Suppressor macrophage (primary cell): ENCODE results near the gene DOK4.

Source experiments
- DNase-seq, 4 experiments: peaks; one replicate each; pipeline ENCODE4 v3.0.0-alpha.2; 2020 to 2022
- total RNA-seq, 17 experiments: gene quantifications; one replicate each; lab custom pipeline; 2026; ENCODE audit warnings: mixed read lengths in 6 of 17, inconsistent platforms in 3 of 17; lab: John Stamatoyannopoulos, UW

The DOK4 gene
- 0.07 to 2.5 (median 0.16) reads per million in 17 experiments for total RNA-seq

GRCh38 chr16:57485916-57486857 lies at the start of gene DOK4:
DOK4 (minus strand) TSS chr16:57486493; CDS start chr16:57479507, 6,986 bp downstream.
- peak; percentile 52 to 91 (median 73) for DNase-seq

- DNase-seq = peak; percentile 47 to 80 (median 58)
Observed at GRCh38 chr16:57535680-57536305, 49.5 kb upstream of the DOK4 start.

- DNase-seq = no peak
Observed at GRCh38 chr16:57534881-57535658, 48.8 kb upstream of the DOK4 start.

- DNase-seq = no peak
Observed at GRCh38 chr16:57534337-57534880, 48.1 kb upstream of the DOK4 start.

GRCh38 chr16:57533431-57534336 lies 47.4 kb upstream of the DOK4 start:
- no peak for DNase-seq

GRCh38 chr16:57532266-57532625 lies 46.0 kb upstream of the DOK4 start:
- no peak for DNase-seq

- DNase-seq = no peak
Observed at GRCh38 chr16:57531635-57532265, 45.5 kb upstream of the DOK4 start.

GRCh38 chr16:57531253-57531575 lies 44.9 kb upstream of the DOK4 start:
- peak in 1 of 4 experiments; percentile 50 for DNase-seq

GRCh38 chr16:57530522-57531252 lies 44.4 kb upstream of the DOK4 start:
- peak in 3 of 4 experiments; percentile 47 to 65 (median 58) for DNase-seq

GRCh38 chr16:57530104-57530521 lies 43.8 kb upstream of the DOK4 start:
- peak in 3 of 4 experiments; percentile 12 to 23 (median 17) for DNase-seq

GRCh38 chr16:57529391-57530103 lies 43.3 kb upstream of the DOK4 start:
- DNase-seq = no peak

- DNase-seq = no peak
Observed at GRCh38 chr16:57528499-57529390, 42.5 kb upstream of the DOK4 start.

GRCh38 chr16:57527610-57528360 lies 41.5 kb upstream of the DOK4 start:
- DNase-seq = no peak

GRCh38 chr16:57527027-57527426 lies 40.7 kb upstream of the DOK4 start:
- no peak for DNase-seq

- peak; percentile 22 to 49 (median 42) for DNase-seq
Observed at GRCh38 chr16:57526498-57526897, 40.2 kb upstream of the DOK4 start.

- DNase-seq = no peak
Observed at GRCh38 chr16:57525761-57526160, 39.5 kb upstream of the DOK4 start.

GRCh38 chr16:57522960-57523359 lies 36.7 kb upstream of the DOK4 start:
- no peak for DNase-seq
